ENCODE data around the gene PDX1.

DNA sequence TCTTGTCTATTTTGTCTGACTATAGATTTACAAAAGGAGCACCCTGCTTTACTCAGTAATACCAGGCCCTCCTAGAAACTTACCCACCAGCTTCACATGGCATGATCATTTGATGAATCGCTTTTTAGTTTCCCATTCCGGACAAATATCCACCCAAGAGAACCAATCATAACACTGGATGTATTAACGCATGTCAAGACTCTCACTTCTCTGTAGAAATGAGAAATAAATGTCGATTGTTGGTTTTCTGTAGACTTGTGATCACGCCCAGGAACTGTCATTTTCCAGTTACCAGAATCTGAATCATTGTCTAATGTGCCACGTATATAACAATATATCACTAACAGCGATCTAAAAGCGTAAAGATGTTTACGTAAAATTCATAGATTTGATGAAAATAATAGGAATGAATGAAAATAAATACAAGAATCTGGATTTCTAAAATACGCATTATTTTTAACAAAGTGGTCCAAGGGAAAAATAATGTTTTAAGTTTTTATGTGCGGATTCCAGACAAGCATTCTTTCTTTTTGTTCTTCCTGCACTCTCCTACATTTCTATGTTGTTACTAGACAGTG, 35.3 kb downstream of the PDX1 start:
- TF ChIP-seq POLR2A (IDR thresholded peaks at IDR 0.05), result no peak
- TF ChIP-seq, protein P1, sequence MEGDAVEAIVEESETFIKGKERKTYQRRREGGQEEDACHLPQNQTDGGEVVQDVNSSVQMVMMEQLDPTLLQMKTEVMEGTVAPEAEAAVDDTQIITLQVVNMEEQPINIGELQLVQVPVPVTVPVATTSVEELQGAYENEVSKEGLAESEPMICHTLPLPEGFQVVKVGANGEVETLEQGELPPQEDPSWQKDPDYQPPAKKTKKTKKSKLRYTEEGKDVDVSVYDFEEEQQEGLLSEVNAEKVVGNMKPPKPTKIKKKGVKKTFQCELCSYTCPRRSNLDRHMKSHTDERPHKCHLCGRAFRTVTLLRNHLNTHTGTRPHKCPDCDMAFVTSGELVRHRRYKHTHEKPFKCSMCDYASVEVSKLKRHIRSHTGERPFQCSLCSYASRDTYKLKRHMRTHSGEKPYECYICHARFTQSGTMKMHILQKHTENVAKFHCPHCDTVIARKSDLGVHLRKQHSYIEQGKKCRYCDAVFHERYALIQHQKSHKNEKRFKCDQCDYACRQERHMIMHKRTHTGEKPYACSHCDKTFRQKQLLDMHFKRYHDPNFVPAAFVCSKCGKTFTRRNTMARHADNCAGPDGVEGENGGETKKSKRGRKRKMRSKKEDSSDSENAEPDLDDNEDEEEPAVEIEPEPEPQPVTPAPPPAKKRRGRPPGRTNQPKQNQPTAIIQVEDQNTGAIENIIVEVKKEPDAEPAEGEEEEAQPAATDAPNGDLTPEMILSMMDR (IDR thresholded peaks at IDR 0.05), result no peak
